BLaER1 (cell line): ENCODE results near the gene SRSF4.
A peak's percentile ranks its signal among the peaks of the same experiment; 100 is the strongest.

ENCODE experiments used
- H3K27ac ChIP-seq: shearing (Covaris generic); formaldehyde crosslinking; 2 replicates; pipeline ENCODE4 v1.8.1; 2022
- H3K27me3 ChIP-seq: shearing (Covaris generic); formaldehyde crosslinking; 2 replicates; pipeline ENCODE4 v1.8.1; 2022
- H3K36me3 ChIP-seq: shearing (Covaris generic); formaldehyde crosslinking; 2 replicates; pipeline ENCODE4 v1.8.1; 2022
- H3K4me1 ChIP-seq: shearing (Covaris generic); formaldehyde crosslinking; 2 replicates; pipeline ENCODE4 v1.8.1; 2022
- H3K4me2 ChIP-seq: shearing (Covaris generic); formaldehyde crosslinking; 2 replicates; pipeline ENCODE4 v1.8.1; 2022
- H3K4me3 ChIP-seq: shearing (Covaris generic); formaldehyde crosslinking; 2 replicates; pipeline ENCODE4 v1.8.1; 2022
- H3K9ac ChIP-seq: shearing (Covaris generic); formaldehyde crosslinking; 2 replicates; pipeline ENCODE4 v1.8.1; 2022
- H3K9me3 ChIP-seq: shearing (Covaris generic); formaldehyde crosslinking; 2 replicates; pipeline ENCODE4 v1.8.1; 2022
- H4K20me1 ChIP-seq: shearing (Covaris generic); formaldehyde crosslinking; 2 replicates; pipeline ENCODE4 v1.8.1; 2022
- Cebpa-rat ChIP-seq: shearing (Covaris generic); IDR thresholded peaks from 2 replicates; pipeline ENCODE4 v1.8.1; 2022

Gene SRSF4

GRCh38 chr1:29201595-29202051 is 19.9 kb upstream of the SRSF4 start:
- Histone ChIP-seq H4K20me1 (peaks cover 20% of the 10 kb centered on the region; the same call in 1 of the 2 replicates), H3K9ac (peak overlapping the region; percentile 38), H3K9me3 (no peaks in the 10 kb centered on the region), H3K4me2 (no peak overlapping the region), H3K36me3 (peaks cover 96% of the 10 kb centered on the region), H3K27me3 (no peaks in the 10 kb centered on the region), H3K4me3 (no peak overlapping the region), H3K4me1 (peaks cover 8% of the 10 kb centered on the region; the same call in 1 of the 2 replicates), H3K27ac (no peak overlapping the region)
- TF ChIP-seq Cebpa-rat = no peak

- Histone ChIP-seq H3K4me1 (peaks cover 13% of the 10 kb centered on the region), H4K20me1 (peaks cover 20% of the 10 kb centered on the region; the same call in 1 of the 2 replicates), H3K4me2 (no peak overlapping the region), H3K9me3 (no peaks in the 10 kb centered on the region), H3K9ac (0 out of 2 replicates have a peak overlapping the region, but pooled peaks have one; percentile 38), H3K27ac (no peak overlapping the region), H3K4me3 (no peak overlapping the region), H3K36me3 (peaks cover 96% of the 10 kb centered on the region), H3K27me3 (no peaks in the 10 kb centered on the region)
- TF ChIP-seq Cebpa-rat = no peak
These were observed 19.4 kb upstream of the SRSF4 start for GRCh38 chr1:29200906-29201594.

DNA sequence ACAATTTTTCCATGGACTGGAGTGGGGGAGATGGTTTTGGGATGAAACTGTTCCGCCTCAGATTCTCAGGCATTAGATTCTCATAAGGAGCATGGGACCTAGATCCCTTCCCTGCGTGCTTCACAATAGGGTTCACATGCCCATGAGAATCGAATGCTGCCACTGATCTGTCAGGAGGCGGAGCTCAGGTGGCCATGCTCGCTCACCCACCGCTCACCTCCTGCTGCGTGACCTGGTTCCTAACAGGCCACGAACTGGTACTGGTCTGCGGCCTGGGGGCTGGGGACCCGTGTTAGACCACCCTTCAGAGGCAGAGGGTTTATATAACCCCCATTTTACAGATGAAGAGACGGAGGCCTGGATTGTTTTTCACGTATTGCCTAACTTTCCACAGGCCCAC is 16.3 kb upstream of the SRSF4 start:
- Histone ChIP-seq H3K36me3 (peaks cover 99% of the 10 kb centered on the region), H3K27me3 (no peaks in the 10 kb centered on the region), H3K27ac (no peak overlapping the region)

GRCh38 chr1:29197590-29197924 is 15.9 kb upstream of the SRSF4 start:
- peaks cover 100% of the 10 kb centered on the region for H3K36me3 ChIP-seq

More for the DNA sequence above, 16.3 kb upstream of the SRSF4 start:
- no peak for TF ChIP-seq Cebpa-rat
- no peak overlapping the region for H3K4me3 ChIP-seq
- no peak overlapping the region for H3K9ac ChIP-seq
- H3K9me3 ChIP-seq = no peaks in the 10 kb centered on the region
- H3K4me2 ChIP-seq = no peak overlapping the region
- H4K20me1 ChIP-seq = peaks cover 12% of the 10 kb centered on the region; the same call in 1 of the 2 replicates
- peaks cover 35% of the 10 kb centered on the region for H3K4me1 ChIP-seq

DNA sequence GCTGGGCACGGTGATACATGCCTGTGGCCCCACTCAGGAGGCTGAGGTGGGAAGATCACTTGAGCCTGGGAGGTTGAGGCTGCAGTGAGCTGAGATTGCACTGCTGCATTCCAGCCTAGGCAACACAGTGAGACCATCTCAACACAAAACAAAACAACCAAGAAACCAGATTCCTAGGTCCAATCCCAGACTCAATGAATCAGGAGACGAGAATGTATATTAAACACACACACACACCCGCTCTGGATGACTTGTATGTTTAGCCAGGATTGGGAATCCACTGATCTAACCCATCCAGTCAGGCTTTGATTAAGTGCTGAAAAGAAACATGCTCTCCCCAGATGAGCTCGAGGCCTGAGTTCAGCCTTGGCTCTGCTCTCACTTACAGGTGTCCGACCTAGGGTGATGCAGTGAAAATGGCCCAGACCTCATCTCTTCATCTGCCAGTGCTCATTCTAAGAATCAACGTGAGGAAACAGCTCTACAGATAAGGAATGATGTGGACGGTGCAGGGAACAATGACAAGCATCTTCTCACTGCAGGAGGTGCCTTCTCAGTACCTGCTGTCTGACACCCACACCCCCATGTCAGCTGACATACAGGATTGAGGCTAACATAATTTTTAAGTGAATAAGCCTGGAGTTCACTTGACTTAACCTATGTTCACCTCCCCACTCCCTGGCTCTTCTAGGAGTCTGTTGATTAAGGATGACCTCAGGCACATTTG is 15.3 kb upstream of the SRSF4 start:
- TF ChIP-seq Cebpa-rat = no peak
- no peak overlapping the region for H3K27ac ChIP-seq
- H3K4me3 ChIP-seq = no peak overlapping the region

More at GRCh38 chr1:29197590-29197924, 15.9 kb upstream of the SRSF4 start:
- Histone ChIP-seq H4K20me1 (peaks cover 9% of the 10 kb centered on the region; the same call in 1 of the 2 replicates), H3K4me1 (peaks cover 33% of the 10 kb centered on the region), H3K9me3 (no peaks in the 10 kb centered on the region), H3K4me2 (no peak overlapping the region), H3K9ac (no peak overlapping the region), H3K27me3 (no peaks in the 10 kb centered on the region), H3K4me3 (no peak overlapping the region), H3K27ac (no peak overlapping the region)
- no peak for TF ChIP-seq Cebpa-rat

GRCh38 chr1:29195881-29196291 is 14.2 kb upstream of the SRSF4 start:
- H4K20me1 ChIP-seq = no peaks in the 10 kb centered on the region
- no peak for TF ChIP-seq Cebpa-rat
- H3K9ac ChIP-seq = no peak overlapping the region
- H3K36me3 ChIP-seq = peaks cover 83% of the 10 kb centered on the region
- peak overlapping the region; percentile 50 for H3K4me2 ChIP-seq
- peaks cover 27% of the 10 kb centered on the region for H3K4me1 ChIP-seq
- no peaks in the 10 kb centered on the region for H3K27me3 ChIP-seq
- no peak overlapping the region for H3K4me3 ChIP-seq
- H3K9me3 ChIP-seq = no peaks in the 10 kb centered on the region
- H3K27ac ChIP-seq = no peak overlapping the region

More for the DNA sequence above, 15.3 kb upstream of the SRSF4 start:
- H3K9me3 ChIP-seq = no peaks in the 10 kb centered on the region
- peaks cover 28% of the 10 kb centered on the region for H3K4me1 ChIP-seq
- no peak overlapping the region for H3K4me2 ChIP-seq
- H3K36me3 ChIP-seq = peaks cover 95% of the 10 kb centered on the region
- no peaks in the 10 kb centered on the region for H3K27me3 ChIP-seq
- H4K20me1 ChIP-seq = peaks cover 4% of the 10 kb centered on the region; the same call in 1 of the 2 replicates
- no peak overlapping the region for H3K9ac ChIP-seq

- peaks cover 64% of the 10 kb centered on the region for H3K36me3 ChIP-seq
- H3K9me3 ChIP-seq = no peaks in the 10 kb centered on the region
- TF ChIP-seq Cebpa-rat = no peak
- no peaks in the 10 kb centered on the region for H4K20me1 ChIP-seq
- H3K4me2 ChIP-seq = peak overlapping the region; percentile 56
- no peaks in the 10 kb centered on the region for H3K27me3 ChIP-seq
- H3K27ac ChIP-seq = peak overlapping the region; percentile 41
- H3K4me3 ChIP-seq = no peak overlapping the region
- H3K4me1 ChIP-seq = peaks cover 27% of the 10 kb centered on the region
- peak overlapping the region; percentile 19; the same call in 1 of the 2 replicates for H3K9ac ChIP-seq
These were observed 12.3 kb upstream of the SRSF4 start for GRCh38 chr1:29193879-29194455.

- no peak overlapping the region for H3K4me3 ChIP-seq
These were observed 9.0 kb upstream of the SRSF4 start for GRCh38 chr1:29190718-29191117.

GRCh38 chr1:29186707-29187106 is 5.0 kb upstream of the SRSF4 start:
- TF ChIP-seq Cebpa-rat = no peak
- H4K20me1 ChIP-seq = no peaks in the 10 kb centered on the region
- H3K4me2 ChIP-seq = no peak overlapping the region
- H3K36me3 ChIP-seq = no peaks in the 10 kb centered on the region
- H3K9me3 ChIP-seq = no peaks in the 10 kb centered on the region
- peaks cover 10% of the 10 kb centered on the region for H3K4me1 ChIP-seq
- H3K27ac ChIP-seq = no peak overlapping the region
- H3K9ac ChIP-seq = no peak overlapping the region
- no peaks in the 10 kb centered on the region for H3K27me3 ChIP-seq
- H3K4me3 ChIP-seq = no peak overlapping the region

More at GRCh38 chr1:29190718-29191117, 9.0 kb upstream of the SRSF4 start:
- no peaks in the 10 kb centered on the region for H3K9me3 ChIP-seq
- H4K20me1 ChIP-seq = no peaks in the 10 kb centered on the region
- H3K9ac ChIP-seq = no peak overlapping the region
- TF ChIP-seq Cebpa-rat = no peak
- no peaks in the 10 kb centered on the region for H3K27me3 ChIP-seq
- H3K4me2 ChIP-seq = no peak overlapping the region
- peaks cover 32% of the 10 kb centered on the region for H3K36me3 ChIP-seq
- no peak overlapping the region for H3K27ac ChIP-seq
- H3K4me1 ChIP-seq = peaks cover 19% of the 10 kb centered on the region
